GM23248 (cell line): ENCODE results near the gene EFNA1.

ENCODE experiments used
- EZH2 ChIP-seq: fragments of 200-600 bp; sonication (generic); IDR thresholded peaks from 2 replicates; pipeline ENCODE4 v1.6.1; 2018; ENCODE audit warnings: antibody characterized with exemption, mild to moderate bottlenecking; ENCODE audit not compliant: insufficient read depth, poor library complexity, severe bottlenecking
- EZH2phosphoT487 ChIP-seq: fragments of 200-600 bp; sonication (generic); IDR thresholded peaks from 2 replicates; pipeline ENCODE4 v1.6.1; 2018; ENCODE audit warnings: antibody characterized with exemption, moderate library complexity, mild to moderate bottlenecking, low read depth; ENCODE audit not compliant: insufficient read depth

DNA sequence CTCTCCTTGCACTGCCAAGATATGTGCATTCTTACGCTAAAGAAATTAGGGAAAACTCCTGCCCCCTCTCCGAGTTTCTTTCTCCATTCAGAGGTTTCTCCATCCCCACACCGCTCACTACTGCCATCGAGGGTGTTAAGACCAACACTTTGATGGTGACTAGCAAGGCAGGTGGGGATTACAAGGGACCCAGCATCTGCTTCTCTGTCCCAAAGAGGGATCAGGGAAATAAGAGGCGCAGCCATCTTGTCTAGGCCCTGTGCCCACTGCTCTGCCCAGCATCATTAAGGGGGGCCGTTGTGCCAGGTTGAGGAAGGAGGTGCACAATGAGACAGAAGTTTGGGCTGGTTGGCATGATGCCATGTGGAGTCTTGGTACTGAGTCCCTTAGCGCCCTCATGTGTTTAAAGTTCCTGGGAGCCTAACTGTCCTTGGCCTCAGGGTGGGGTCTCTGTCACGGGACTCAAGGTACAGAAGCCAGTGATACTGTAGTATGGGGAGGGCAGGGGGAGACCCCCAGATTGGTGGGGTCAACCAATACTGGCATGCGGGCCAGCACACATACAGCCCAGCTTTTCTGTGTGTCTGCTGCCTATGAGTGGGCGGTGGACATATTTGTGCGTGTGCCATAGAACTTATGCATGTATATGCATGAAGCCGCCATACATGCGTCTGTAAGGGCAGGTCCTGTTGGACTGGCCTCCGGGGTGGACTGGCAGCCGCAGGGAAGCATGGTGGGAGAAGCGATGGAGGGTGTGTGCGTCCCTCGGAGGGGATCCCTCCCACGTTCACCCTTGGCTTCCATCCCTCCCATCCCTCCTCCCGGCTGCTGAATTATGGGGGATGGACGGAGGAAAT lies 43.6 kb upstream of the EFNA1 start:
- TF ChIP-seq EZH2, result no peak
- TF ChIP-seq EZH2phosphoT487, result no peak
